HG03060 (cell line): ENCODE results near the gene GAP43.
"Not testable (repeated sequence)": the region's sequence is repeated elsewhere in the genome, so short reads cannot be mapped to it uniquely, and the experiment has no call there.

Experiments
- ATAC-seq: cut with Tn5 transposase; IDR thresholded peaks from one replicate; pipeline ENCODE4 v1.9.1; 2021; ENCODE audit warnings: low read depth, moderate number of reproducible peaks; ENCODE audit not compliant: unreplicated experiment

The GAP43 gene

DNA sequence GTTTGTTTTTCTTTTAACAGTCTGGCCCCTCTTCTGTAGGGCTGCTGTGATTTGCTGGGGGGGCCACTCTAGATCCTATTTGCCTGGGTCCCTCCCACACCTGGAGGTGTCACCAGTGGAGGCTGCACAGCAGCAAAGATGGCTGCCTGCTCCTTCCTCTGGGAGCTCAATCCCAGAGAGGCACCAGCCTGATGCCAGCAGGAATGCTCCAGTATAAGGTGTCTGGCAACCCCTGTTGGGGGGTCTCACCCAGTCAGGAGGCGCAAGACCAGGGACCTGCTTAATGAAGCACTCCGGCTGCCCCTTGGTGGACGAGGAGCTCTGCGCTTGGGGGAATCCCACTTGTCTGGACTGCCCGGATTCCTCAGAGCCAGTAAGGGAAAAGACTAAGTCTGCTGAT, 118.3 kb downstream of the GAP43 start:
- ATAC-seq, result no peak

DNA sequence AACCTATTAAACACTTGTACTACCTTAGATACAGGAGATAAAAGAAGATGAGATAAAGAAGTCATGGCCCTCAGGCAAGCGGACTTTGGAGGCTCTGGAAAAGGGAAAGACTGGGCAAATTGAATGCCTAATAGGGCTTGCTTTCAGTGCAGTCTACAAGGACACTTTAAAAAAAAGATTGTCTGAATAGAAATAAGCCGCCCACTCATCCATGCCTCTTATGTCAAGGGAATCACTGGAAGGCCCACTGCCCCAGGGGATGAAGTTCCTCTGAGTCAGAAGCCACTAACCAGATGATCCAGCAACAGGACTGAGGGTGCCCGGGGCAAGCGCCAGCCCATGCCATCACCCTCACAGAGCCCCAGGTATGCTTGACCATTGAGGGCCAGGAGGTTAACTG, 121.2 kb downstream of the GAP43 start:
- not testable (repeated sequence) for ATAC-seq

DNA sequence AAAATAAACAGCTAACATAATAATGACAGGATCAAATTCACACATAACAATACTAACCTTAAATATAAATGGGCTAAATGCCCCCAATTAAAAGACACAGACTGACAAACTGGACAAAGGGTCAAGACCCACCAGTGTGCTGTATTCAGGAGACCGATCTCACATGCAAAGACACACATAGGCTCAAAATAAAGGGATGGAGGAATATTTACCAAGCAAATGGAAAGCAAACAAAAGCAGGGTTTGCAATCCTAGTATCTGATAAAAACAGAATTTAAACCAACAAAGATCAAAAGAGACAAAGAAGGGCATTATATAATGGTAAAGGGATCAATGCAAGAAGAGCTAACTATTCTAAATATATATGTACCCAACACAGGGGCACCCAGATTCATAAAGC, 129.7 kb downstream of the GAP43 start:
- ATAC-seq, result not testable (repeated sequence)

DNA sequence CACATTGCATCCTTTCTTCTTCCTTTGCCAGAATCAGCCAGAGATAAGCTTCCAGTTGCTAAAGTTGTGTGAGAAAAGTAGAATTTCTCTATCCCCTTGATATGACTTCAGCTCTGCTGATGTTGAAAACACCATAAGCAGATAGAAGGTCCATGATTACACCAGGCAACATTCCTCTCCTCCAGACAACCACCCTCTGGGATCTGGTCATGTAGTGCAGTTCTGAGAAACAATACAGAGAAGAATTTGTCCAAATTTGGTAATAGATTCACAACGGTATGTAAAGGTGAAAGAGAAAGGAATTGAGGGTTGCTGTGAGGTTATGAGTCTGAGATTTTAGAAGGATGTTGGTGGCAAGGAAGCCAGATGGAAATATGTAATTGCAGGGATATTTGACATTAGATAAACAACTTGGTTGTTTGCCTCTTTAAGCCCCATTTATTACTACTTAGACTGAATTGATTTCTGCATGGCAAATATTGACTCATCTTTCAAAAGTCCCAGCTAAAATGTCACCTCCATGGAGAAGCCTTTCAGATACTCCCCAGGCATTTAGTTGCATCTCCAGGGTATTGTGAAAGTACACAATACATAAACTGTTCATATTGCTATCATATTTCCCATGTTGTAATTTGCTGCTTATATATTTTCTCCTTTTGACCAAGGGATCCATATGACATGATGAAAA, 134.9 kb downstream of the GAP43 start:
- no peak for ATAC-seq

DNA sequence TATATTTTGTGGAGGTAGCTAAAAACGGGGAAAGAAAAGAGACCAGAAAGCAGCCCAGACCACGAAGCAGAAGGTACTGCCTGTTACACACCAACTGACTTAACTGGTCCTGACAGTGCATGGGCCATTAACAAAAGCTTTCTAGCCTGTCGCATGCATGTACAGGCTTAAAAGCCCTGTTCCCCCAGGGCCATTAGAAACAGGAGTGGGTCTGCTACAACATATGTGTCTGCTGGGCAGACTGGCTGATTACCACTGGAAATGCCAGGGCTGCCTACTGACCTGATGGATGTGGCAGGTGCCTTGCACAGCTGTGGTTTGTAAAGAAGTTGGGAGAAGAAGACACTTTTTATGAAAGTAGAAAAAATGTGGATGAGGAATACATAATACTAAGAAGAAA, 137.4 kb downstream of the GAP43 start:
- no peak for ATAC-seq

DNA sequence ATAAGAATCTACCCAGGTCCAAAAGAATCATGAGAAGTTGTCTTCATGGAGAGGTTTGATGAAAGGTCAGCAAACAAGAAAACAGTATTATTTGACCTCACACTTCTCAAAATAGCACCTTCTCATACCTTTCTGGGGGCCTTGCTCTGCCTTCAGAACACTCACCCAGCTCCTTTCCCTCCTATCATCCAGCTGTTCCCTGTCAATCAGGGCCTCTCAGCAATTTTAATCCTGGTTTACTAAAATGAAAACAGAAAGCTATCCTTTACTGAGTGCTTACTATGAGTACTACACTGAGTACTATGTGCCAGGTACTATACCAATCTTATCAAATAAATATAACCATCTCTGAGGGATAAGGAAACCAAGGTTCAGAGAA, 138.6 kb downstream of the GAP43 start:
- no peak for ATAC-seq

DNA sequence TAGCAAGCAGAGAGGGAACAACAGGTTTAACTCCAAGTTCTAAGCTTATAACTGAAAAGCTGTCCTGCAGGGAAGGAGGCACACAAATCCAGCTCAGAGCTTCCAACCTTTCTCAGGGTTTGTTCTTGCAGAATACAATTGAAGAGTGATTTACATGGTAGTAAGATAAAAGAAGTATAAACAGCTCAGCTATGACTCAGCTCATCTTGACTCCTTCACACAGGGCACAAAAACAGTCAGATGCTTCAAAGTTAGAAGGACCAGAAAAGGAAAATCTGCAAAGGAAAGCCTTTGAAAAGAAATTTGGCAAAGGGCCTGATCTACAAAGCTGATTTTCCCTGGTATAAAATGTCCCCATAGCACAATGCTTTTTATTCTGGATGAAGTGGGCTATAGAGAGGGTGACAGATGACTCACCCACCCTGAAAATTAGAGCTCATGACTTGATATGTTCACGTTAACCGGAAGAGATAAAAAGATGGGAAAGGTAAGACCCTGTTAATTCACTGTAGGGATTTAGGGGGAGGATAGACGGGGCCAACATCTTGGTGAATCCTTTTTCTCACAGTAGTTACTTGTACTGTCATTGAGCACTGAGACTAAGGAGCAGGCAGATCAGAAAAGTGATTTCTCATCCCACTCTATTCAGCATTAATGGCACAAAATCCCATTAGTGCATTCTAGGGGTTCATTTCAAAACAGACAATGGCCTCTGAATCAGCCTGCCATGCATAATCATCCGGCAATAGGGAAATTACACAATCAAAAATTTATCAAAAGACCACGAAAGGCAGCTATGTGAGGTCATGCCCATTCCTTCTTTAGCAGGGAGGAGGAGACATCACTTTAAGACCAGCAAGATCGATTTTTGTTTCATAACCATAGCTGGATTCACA, 143.5 kb downstream of the GAP43 start:
- ATAC-seq, result no peak

DNA sequence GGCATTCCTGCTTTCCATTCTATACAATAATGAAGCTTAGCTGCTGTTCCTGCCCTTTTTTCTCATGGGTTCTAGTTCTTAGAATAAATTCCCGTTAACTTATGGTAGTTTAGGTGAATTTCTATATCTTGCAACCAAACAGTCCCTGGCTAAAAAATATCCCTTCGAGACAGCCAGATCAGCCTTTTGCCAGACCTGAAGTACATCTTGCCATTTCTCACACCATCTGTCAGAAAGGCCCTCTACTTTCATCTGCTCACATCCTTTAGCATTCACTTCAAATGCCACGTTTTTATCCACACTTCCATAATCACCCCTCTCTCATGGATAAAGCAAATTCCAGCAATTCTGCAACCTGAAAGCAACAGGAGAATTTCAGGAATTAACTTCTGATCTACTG, 145.4 kb downstream of the GAP43 start:
- ATAC-seq, result no peak
